ENCODE measurements around the gene GPC5. TPM values are rescaled to one million over a fixed set of nuclear protein-coding genes. Genes with fewer than 3 reads are reported as not detected.

The GPC5 gene
- total RNA-seq, 1 donor from 2014 or later = 0.17 TPM

GRCh38 chr13:91725646-91726045, 327.2 kb downstream of the GPC5 start:
- Histone ChIP-seq H3K27me3 (ENCODE audit: control insufficient read depth, insufficient read depth, low read length) (no peaks in the 10 kb centered on the region), H3K4me3 (ENCODE audit: low read depth, low read length) (no peak overlapping the region), H3K36me3 (ENCODE audit: control insufficient read depth, insufficient read depth, low read length) (no peaks in the 10 kb centered on the region)
- DNase-seq (ENCODE audit: low read depth) = no peak
- TF ChIP-seq CTCF (IDR thresholded peaks at IDR 0.05; ENCODE audit: insufficient read depth, low read length, poor library complexity, severe bottlenecking) = no peak

- no peak for TF ChIP-seq CTCF (IDR thresholded peaks at IDR 0.05; ENCODE audit: insufficient read depth, low read length, poor library complexity, severe bottlenecking)
- Histone ChIP-seq H3K36me3 (ENCODE audit: control insufficient read depth, insufficient read depth, low read length) (no peaks in the 10 kb centered on the region), H3K4me3 (ENCODE audit: low read depth, low read length) (no peak overlapping the region), H3K27me3 (ENCODE audit: control insufficient read depth, insufficient read depth, low read length) (no peaks in the 10 kb centered on the region)
- no peak for DNase-seq (ENCODE audit: low read depth)
Observed at GRCh38 chr13:91726671-91727070, 328.2 kb downstream of the GPC5 start.

- H3K4me3 ChIP-seq (ENCODE audit: low read depth, low read length) = no peak overlapping the region
- DNase-seq (ENCODE audit: low read depth) = no peak
- H3K27me3 ChIP-seq (ENCODE audit: control insufficient read depth, insufficient read depth, low read length) = no peaks in the 10 kb centered on the region
- TF ChIP-seq CTCF (IDR thresholded peaks at IDR 0.05; ENCODE audit: insufficient read depth, low read length, poor library complexity, severe bottlenecking) = no peak
- no peaks in the 10 kb centered on the region for H3K36me3 ChIP-seq (ENCODE audit: control insufficient read depth, insufficient read depth, low read length)
Observed at GRCh38 chr13:91729859-91730258, 331.4 kb downstream of the GPC5 start.

GRCh38 chr13:91739751-91740150, 341.3 kb downstream of the GPC5 start:
- TF ChIP-seq CTCF (IDR thresholded peaks at IDR 0.05; ENCODE audit: insufficient read depth, low read length, poor library complexity, severe bottlenecking) = no peak
- no peak for DNase-seq (ENCODE audit: low read depth)
- H3K36me3 ChIP-seq (ENCODE audit: control insufficient read depth, insufficient read depth, low read length) = no peaks in the 10 kb centered on the region
- no peaks in the 10 kb centered on the region for H3K27me3 ChIP-seq (ENCODE audit: control insufficient read depth, insufficient read depth, low read length)
- no peak overlapping the region for H3K4me3 ChIP-seq (ENCODE audit: low read depth, low read length)

GRCh38 chr13:91740756-91741155, 342.3 kb downstream of the GPC5 start:
- no peaks in the 10 kb centered on the region for H3K36me3 ChIP-seq (ENCODE audit: control insufficient read depth, insufficient read depth, low read length)
- H3K4me3 ChIP-seq (ENCODE audit: low read depth, low read length) = no peak overlapping the region
- no peak for DNase-seq (ENCODE audit: low read depth)
- no peaks in the 10 kb centered on the region for H3K27me3 ChIP-seq (ENCODE audit: control insufficient read depth, insufficient read depth, low read length)
- TF ChIP-seq CTCF (IDR thresholded peaks at IDR 0.05; ENCODE audit: insufficient read depth, low read length, poor library complexity, severe bottlenecking) = no peak

- Histone ChIP-seq H3K4me3 (ENCODE audit: low read depth, low read length) (no peak overlapping the region), H3K27me3 (ENCODE audit: control insufficient read depth, insufficient read depth, low read length) (no peaks in the 10 kb centered on the region), H3K36me3 (ENCODE audit: control insufficient read depth, insufficient read depth, low read length) (no peaks in the 10 kb centered on the region)
- TF ChIP-seq CTCF (IDR thresholded peaks at IDR 0.05; ENCODE audit: insufficient read depth, low read length, poor library complexity, severe bottlenecking) = no peak
- no peak for DNase-seq (ENCODE audit: low read depth)
Observed at GRCh38 chr13:91741925-91742324, 343.5 kb downstream of the GPC5 start.
